K562 (cell line): Measurements from ENCODE around the gene COX14. TPM values are rescaled to one million over a fixed set of nuclear protein-coding genes. Genes with fewer than 3 reads are reported as not detected.

Experiments
- ATAC-seq: fragments of 200-7000 bp; cut with Tn5 transposase; 3 replicates; pipeline ENCODE4 v1.9.1; 2020; ENCODE audit warnings: moderate library complexity
- BruUV-seq: library from RNA; stranded (reverse); fragments of 400-500 nt; replicated peaks from 2 replicates; lab custom pipeline; 2021; lab: Mats Ljungman, UMichigan
- CTCF ChIA-PET: fragments of 300-600 bp; formaldehyde crosslinking; extraction: SDS; loops from one replicate; lab custom pipeline; 2021; ENCODE audit warnings: low intra/inter-chr PET ratio; lab: Yijun Ruan, JAX
- POLR2A ChIA-PET: fragments of 300-600, 350-650 bp; sonication (Branson Sonifier 250); formaldehyde crosslinking; extraction: SDS; loops from one replicate; lab custom pipeline; 2021; ENCODE audit warnings: antibody characterized with exemption, inconsistent platforms; lab: Yijun Ruan, JAX
- DNase-seq, 4 experiments: peaks; one replicate each; pipeline versions ENCODE4 v3.0.0 to v3.0.0-alpha.2; 2011 to 2018; ENCODE audit warnings: low spot score in 3 of 4, mixed read lengths in 3 of 4; ENCODE audit errors: extremely low read depth in 1 of 4
- FAIRE-seq: peaks from 2 replicates; lab custom pipeline; 2011; peaks lifted over from hg19 to GRCh38; lab: Jason Lieb, UNC
- H2AFZ ChIP-seq: 2 replicates; pipeline ENCODE4 v1.6.0; 2011; ENCODE audit warnings: low read depth, low read length, control low read depth, inconsistent platforms
- H3K27ac ChIP-seq: fragments of 200-600 bp; 3 replicates; pipeline ENCODE4 v1.8.0; 2011; ENCODE audit warnings: low read depth, mild to moderate bottlenecking, control low read depth, inconsistent platforms, low read length, moderate library complexity, mixed read lengths; ENCODE audit errors: extremely low read depth
- H3K27me3 ChIP-seq, 2 experiments: fragments of 300-600 bp in 1 of 2; 2 replicates in 1 of 2; 3 replicates in 1 of 2; pipeline versions ENCODE4 v1.6.0 to v1.8.0; 2011; ENCODE audit warnings: inconsistent platforms in 2 of 2, low read length in 2 of 2, mild to moderate bottlenecking in 1 of 2, mixed read lengths in 1 of 2, moderate library complexity in 1 of 2; ENCODE audit not compliant: control insufficient read depth in 2 of 2, insufficient read depth in 2 of 2
- H3K36me3 ChIP-seq: fragments of 300-600 bp; 3 replicates; pipeline ENCODE4 v1.8.0; 2011; ENCODE audit warnings: mild to moderate bottlenecking, low read length, inconsistent platforms; ENCODE audit not compliant: control insufficient read depth, insufficient read depth
- H3K4me1 ChIP-seq, 2 experiments: fragments of 200-600 bp in 1 of 2; replicated peaks in 1 of 2; 2 replicates in 1 of 2; 3 replicates in 1 of 2; pipeline versions ENCODE4 v1.5.1 to v1.8.0; 2011; ENCODE audit warnings: inconsistent platforms in 2 of 2, low read length in 2 of 2, mild to moderate bottlenecking in 1 of 2, mixed read lengths in 1 of 2, moderate library complexity in 1 of 2; ENCODE audit not compliant: control insufficient read depth in 2 of 2, insufficient read depth in 2 of 2
- H3K4me2 ChIP-seq: 2 replicates; pipeline ENCODE4 v1.6.1; 2011; ENCODE audit warnings: low read length, control low read depth, inconsistent platforms, mixed read lengths; ENCODE audit not compliant: insufficient read depth
- H3K4me3 ChIP-seq: fragments of 200-600 bp; sonication (generic), shearing (Covaris generic); 2 replicates; pipeline ENCODE4 v1.5.1; 2016; ENCODE audit warnings: control low read depth, inconsistent platforms
- H3K79me2 ChIP-seq: fragments of 200-600 bp; 3 replicates; pipeline ENCODE4 v1.8.0; 2011; ENCODE audit warnings: low read length, inconsistent platforms; ENCODE audit not compliant: control insufficient read depth, insufficient read depth
- H3K9ac ChIP-seq, 2 experiments: 2 replicates each; pipeline versions ENCODE4 v1.6.0 to v1.6.1; 2011; ENCODE audit warnings: low read depth in 2 of 2, low read length in 2 of 2, control low read depth in 1 of 2, inconsistent platforms in 1 of 2, mild to moderate bottlenecking in 1 of 2, mixed read lengths in 1 of 2; ENCODE audit not compliant: insufficient read depth in 1 of 2
- H3K9me1 ChIP-seq: one replicate; pipeline ENCODE4 v1.6.0; 2011; ENCODE audit warnings: inconsistent platforms, mild to moderate bottlenecking, low read length, moderate library complexity; ENCODE audit not compliant: control insufficient read depth, insufficient read depth
- H3K9me3 ChIP-seq: replicated peaks from 2 replicates; pipeline ENCODE4 v1.5.1; 2011; ENCODE audit warnings: low read depth, low read length, inconsistent platforms; ENCODE audit not compliant: control insufficient read depth, insufficient read depth
- H4K20me1 ChIP-seq: replicated peaks from 2 replicates; pipeline ENCODE4 v1.6.1; 2011; ENCODE audit warnings: low read length, inconsistent platforms, mixed read lengths; ENCODE audit not compliant: control insufficient read depth, insufficient read depth
- CREB1 ChIP-seq, 2 experiments: sonication (generic) in 1 of 2; formaldehyde crosslinking in 1 of 2; IDR thresholded peaks; 2 replicates each; pipeline versions ENCODE4 v1.6.1 to v1.8.0; 2012 to 2022; ENCODE audit warnings: inconsistent platforms in 1 of 2, mild to moderate bottlenecking in 1 of 2, missing genetic modification reagents in 1 of 2, moderate library complexity in 1 of 2
- DMBX1 ChIP-seq: fragments of 250-450 bp; sonication (Bioruptor Pico); IDR thresholded peaks from 2 replicates; pipeline ENCODE4 v1.8.0; 2022; ENCODE audit warnings: inconsistent platforms, mild to moderate bottlenecking, moderate library complexity, borderline replicate concordance
- PURB ChIP-seq: sonication (generic); formaldehyde crosslinking; IDR thresholded peaks from 2 replicates; pipeline ENCODE4 v1.9.0; 2021; ENCODE audit warnings: low read depth, mild to moderate bottlenecking, missing genetic modification reagents
- SOX6 ChIP-seq: fragments of 450-650 bp; IDR thresholded peaks from 2 replicates; pipeline ENCODE4 v1.6.1; 2014; ENCODE audit warnings: mild to moderate bottlenecking
- TRIM24 ChIP-seq, 2 experiments: fragments of 450-650 bp; IDR thresholded peaks; 2 replicates each; pipeline ENCODE4 v1.6.1; 2016
- ZNF224 ChIP-seq: sonication (generic); formaldehyde crosslinking; IDR thresholded peaks from 2 replicates; pipeline ENCODE4 v1.8.0; 2022; ENCODE audit warnings: mild to moderate bottlenecking, missing genetic modification reagents
- ZNF316 ChIP-seq: fragments of 450-650 bp; IDR thresholded peaks from 2 replicates; pipeline ENCODE4 v1.6.1; 2016
- WGBS: fragments of 100-300 bp; shearing (Covaris generic); methylation state at CpG from one replicate; pipeline ENCODE4 v1.1.6; 2016; ENCODE audit warnings: low coverage, mixed read lengths; ENCODE audit not compliant: insufficient coverage; ENCODE audit errors: missing lambda C conversion rate; 5-methylcytosine and 5-hydroxymethylcytosine counted together
- in situ Hi-C: fragments of 300-500 bp; cut with MboI; formaldehyde crosslinking; loops from 4 replicates; pipeline ENCODE4 v1.15.0; 2018; ENCODE audit warnings: inconsistent platforms, mixed read lengths
- intact Hi-C: fragments of 100-400 bp; cut with micrococcal nuclease; formaldehyde crosslinking; loops from 2 replicates; pipeline ENCODE4 v1.14.2; 2022
- polyA plus RNA-seq, 8 experiments: library from polyadenylated mRNA; depleted of rRNA in 4 of 8; stranded (reverse) in 5 of 8; unstranded in 3 of 8; fragments of >200 nt; fragmentation: Nextera tagmentation in 2 of 8; fragmentation: Illumina TruSeq in 1 of 8; extraction: Ambion mirVana in 2 of 8; extraction: Trizol in 1 of 8; gene quantifications; 2 replicates each; pipeline versions ENCODE4 v1.2.1 to v1.2.3, GENCODE V29; 2011 to 2014; ENCODE audit warnings: inconsistent platforms in 1 of 8, missing spikeins in 1 of 8
- total RNA-seq, 7 experiments: library from RNA; depleted of rRNA in 6 of 7; stranded (reverse); fragments of >200 nt in 6 of 7; fragmentation: Illumina TruSeq in 2 of 7; extraction: Trizol in 2 of 7; gene quantifications; 2 replicates each; pipeline versions ENCODE4 v1.2.1 to v1.2.3, GENCODE V29; 2011 to 2021; ENCODE audit warnings: low replicate concordance in 1 of 7
- TF ChIP-seq, protein P1 (sequence below), 3 experiments: IDR thresholded peaks in 2 of 3; conservative IDR thresholded peaks in 1 of 3; 2 replicates each; pipeline ENCODE4 v1.5.1; 2011 to 2012; ENCODE audit warnings: low read length in 3 of 3, mild to moderate bottlenecking in 3 of 3, control low read depth in 2 of 3, improper control_type of control experiment in 1 of 3, inconsistent platforms in 1 of 3, low read depth in 1 of 3, mixed read lengths in 1 of 3, moderate library complexity in 1 of 3; ENCODE audit not compliant: insufficient read depth in 2 of 3

The COX14 gene
- total and polyA plus RNA-seq, 9 of the 15 experiments (the other 6 are each of a cell fraction or from before 2014, with no cell fraction given), result 44.4 to 269 (median 53.4) TPM

GRCh38 chr12:50069539-50069938, 42.5 kb upstream of the COX14 start:
- Histone ChIP-seq H3K4me2 (no peak overlapping the region), H3K4me3 (no peak overlapping the region), H3K27ac (no peak overlapping the region), H3K9me3 (no peaks in the 10 kb centered on the region), H3K9me1 (peaks cover 4% of the 10 kb centered on the region), H3K4me1 (peaks cover 22 to 25% of the 10 kb centered on the region in 2 experiments; a peak in 4 of 5 replicates), H3K79me2 (no peaks in the 10 kb centered on the region), H2AFZ (no peak overlapping the region), H4K20me1 (no peaks in the 10 kb centered on the region), H3K27me3 (peaks cover 3 to 23% of the 10 kb centered on the region in 2 experiments; a peak in 4 of 5 replicates), H3K9ac (no peak overlapping the region), H3K36me3 (no peaks in the 10 kb centered on the region)
- intact Hi-C loops, result no loop called here
- POLR2A ChIA-PET, result interaction anchor here (1.6 kb wide), 1 partner anchor 44 kb away, joined by 6 read pairs; the partner anchor contains the start of gene RACGAP1
- no peak for DNase-seq
- no TSS peak for BruUV-seq
- TF ChIP-seq ZNF316, result peak; percentile 63
- TF ChIP-seq DMBX1, result no peak
- no peak for ATAC-seq
- in situ Hi-C loops, result loop anchor here (5.0 kb wide), 2 partner anchors 97 to 202 kb away; partner anchors contain the start of gene AQP6
- CTCF ChIA-PET, result interaction anchor here (0.6 to 3.2 kb wide), 4 partner anchors 30 to 561 kb away, joined by 3 to 43 read pairs (median 14); no protein-coding TSS in a partner anchor
- 60% methylated on average over 3 of the region's 3 CpGs for WGBS
- FAIRE-seq, result no peak

GRCh38 chr12:50070314-50071060, 41.5 kb upstream of the COX14 start:
- no peaks in the 10 kb centered on the region for H3K79me2 ChIP-seq
- intact Hi-C loops (loop anchor here (1.0 kb wide), 3 partner anchors 31 to 294 kb away; no protein-coding TSS in a partner anchor), in situ Hi-C loops (loop anchor here (5.0 kb wide), 1 partner anchor 242 kb away; no protein-coding TSS in a partner anchor)
- no peaks in the 10 kb centered on the region for H3K36me3 ChIP-seq
- no peak overlapping the region for H3K27ac ChIP-seq
- BruUV-seq, result no TSS peak
- POLR2A ChIA-PET, result interaction anchor here (0.7 to 1.6 kb wide), 5 partner anchors 14 to 103 kb away, joined by 3 to 6 read pairs (median 4); partner anchors contain the start of genes RACGAP1 and SMARCD1
- H3K27me3 ChIP-seq, result peaks cover 3 to 18% of the 10 kb centered on the region in 2 experiments; a peak in 4 of 5 replicates
- peak; percentile 77 to 90 (median 82) for DNase-seq
- H4K20me1 ChIP-seq, result no peaks in the 10 kb centered on the region
- ATAC-seq, result peak; percentile 85
- H3K9me3 ChIP-seq, result no peaks in the 10 kb centered on the region
- H3K9ac ChIP-seq, result peak overlapping the region in 1 of 2 experiments; percentile 59; a peak in 1 of 4 replicates
- H3K4me3 ChIP-seq, result no peak overlapping the region
- peaks cover 24 to 25% of the 10 kb centered on the region in 2 experiments; a peak in 4 of 5 replicates for H3K4me1 ChIP-seq
- peak overlapping the region; percentile 96 for H2AFZ ChIP-seq
- peak; percentile 95 for FAIRE-seq
- H3K4me2 ChIP-seq, result peak overlapping the region; percentile 52
- CTCF ChIA-PET, result interaction anchor here (0.5 to 3.2 kb wide), 12 partner anchors 12 to 696 kb away, joined by 3 to 43 read pairs (median 4); partner anchors contain the start of gene AQP6
- H3K9me1 ChIP-seq, result peaks cover 4% of the 10 kb centered on the region
- 31% methylated on average over 9 of the region's 9 CpGs for WGBS
- TF ChIP-seq ZNF224 (0 out of 2 replicates have a peak, but pooled peaks have one; percentile 35), PURB (CRISPR knock-in tag) (no peak), CREB1 (IDR thresholded peaks at IDR 0.05) (no peak), CREB1 (CRISPR knock-in tag; IDR thresholded peaks at IDR 0.05) (0 out of 2 replicates have a peak, but pooled peaks have one; percentile 26), TRIM24 (IDR thresholded peaks at IDR 0.05) (0 out of 4 replicates have a peak, but pooled peaks of 1 of the 2 experiments have one; percentile 12), SOX6 (peak; percentile 39; the same call in 1 of the 2 replicates)
- TF ChIP-seq, protein P1, sequence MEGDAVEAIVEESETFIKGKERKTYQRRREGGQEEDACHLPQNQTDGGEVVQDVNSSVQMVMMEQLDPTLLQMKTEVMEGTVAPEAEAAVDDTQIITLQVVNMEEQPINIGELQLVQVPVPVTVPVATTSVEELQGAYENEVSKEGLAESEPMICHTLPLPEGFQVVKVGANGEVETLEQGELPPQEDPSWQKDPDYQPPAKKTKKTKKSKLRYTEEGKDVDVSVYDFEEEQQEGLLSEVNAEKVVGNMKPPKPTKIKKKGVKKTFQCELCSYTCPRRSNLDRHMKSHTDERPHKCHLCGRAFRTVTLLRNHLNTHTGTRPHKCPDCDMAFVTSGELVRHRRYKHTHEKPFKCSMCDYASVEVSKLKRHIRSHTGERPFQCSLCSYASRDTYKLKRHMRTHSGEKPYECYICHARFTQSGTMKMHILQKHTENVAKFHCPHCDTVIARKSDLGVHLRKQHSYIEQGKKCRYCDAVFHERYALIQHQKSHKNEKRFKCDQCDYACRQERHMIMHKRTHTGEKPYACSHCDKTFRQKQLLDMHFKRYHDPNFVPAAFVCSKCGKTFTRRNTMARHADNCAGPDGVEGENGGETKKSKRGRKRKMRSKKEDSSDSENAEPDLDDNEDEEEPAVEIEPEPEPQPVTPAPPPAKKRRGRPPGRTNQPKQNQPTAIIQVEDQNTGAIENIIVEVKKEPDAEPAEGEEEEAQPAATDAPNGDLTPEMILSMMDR (IDR thresholded peaks at IDR 0.05 in 2 of 3, conservative IDR thresholded peaks at IDR 0.05 in 1 of 3; ENCODE audit: insufficient read depth in 2 of 3, low read depth in 1 of 3, low read length in 3 of 3), result peak; percentile 90 to 98 (median 97)
